ENCODE results near the gene PEX11B. TPM values are rescaled to one million over a fixed set of nuclear protein-coding genes. Genes with fewer than 3 reads are reported as not detected.

The PEX11B gene
- total RNA-seq, 1 experiment from 2014 or later: 13.7 TPM

DNA sequence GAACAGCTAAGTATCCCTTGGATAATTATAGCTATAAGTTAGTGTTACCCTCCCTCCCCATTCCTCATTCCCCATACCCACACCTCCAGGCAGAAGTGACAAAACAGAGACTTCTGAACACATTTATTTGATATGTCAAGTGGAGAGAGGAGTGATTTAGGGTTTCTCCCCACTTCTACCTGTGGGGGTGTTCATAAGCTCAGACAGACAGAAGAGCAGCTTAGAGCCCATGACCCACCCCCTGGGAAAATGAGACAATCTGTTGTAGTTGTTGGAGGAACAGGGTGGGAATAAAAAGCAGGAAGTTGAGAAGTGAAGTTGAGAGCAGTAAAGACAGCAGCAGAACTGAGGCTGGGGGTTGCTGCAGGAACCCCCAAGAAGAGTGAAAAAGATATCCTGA, 40.8 kb upstream of the PEX11B start:
- H3K27ac Mint-ChIP-seq: no peak overlapping the region
- no peak overlapping the region for H3K27ac ChIP-seq (ENCODE audit: insufficient read length, low read depth, low read length)
- H3K27me3 ChIP-seq (ENCODE audit: insufficient read depth, low read length): peaks cover 45% of the 10 kb centered on the region

More for the DNA sequence above, 40.8 kb upstream of the PEX11B start:
- no peaks in the 10 kb centered on the region for H4K20me1 ChIP-seq (ENCODE audit: control insufficient read depth, insufficient read depth, insufficient read length)
- Mint-ChIP-seq H3K4me3 (peak overlapping the region; percentile 87 to 95; a peak in 4 of 5 replicates), H3K36me3 (ENCODE audit: insufficient read depth in 1 of 3, low read depth in 3 of 3) (no peaks in the 10 kb centered on the region; a peak in 1 of 7 replicates), H3K4me1 (peaks cover 38 to 44% of the 10 kb centered on the region in 2 experiments), H3K27me3 (ENCODE audit: low read depth) (peaks cover 81% of the 10 kb centered on the region), H3K9me3 (no peaks in the 10 kb centered on the region)
- no peak overlapping the region for H2BK20ac ChIP-seq (ENCODE audit: low read depth, low read length, poor library complexity, severe bottlenecking)
- H2BK5ac ChIP-seq (ENCODE audit: insufficient read length, low read length): no peak overlapping the region
- H4K8ac ChIP-seq (replicated peaks; ENCODE audit: insufficient read length, low read depth, low read length): no peak overlapping the region
- H3K79me1 ChIP-seq (ENCODE audit: insufficient read depth, low read depth, low read length, poor library complexity, severe bottlenecking): no peaks in the 10 kb centered on the region
- H3T11ph ChIP-seq (ENCODE audit: low read length): no peak overlapping the region
- H3K23ac ChIP-seq (ENCODE audit: insufficient read length, low read depth, low read length): no peak overlapping the region
- no peak overlapping the region for H2AK5ac ChIP-seq (ENCODE audit: insufficient read length, low read length)
- peaks cover 31% of the 10 kb centered on the region for H3K23me2 ChIP-seq (ENCODE audit: insufficient read length, low read depth, low read length, poor library complexity, severe bottlenecking)
- H3K56ac ChIP-seq (ENCODE audit: insufficient read length, low read depth, low read length): no peak overlapping the region
- H4K91ac ChIP-seq (ENCODE audit: insufficient read length, low read depth, low read length): no peak overlapping the region
- H3K4me1 ChIP-seq (ENCODE audit: insufficient read depth, low read length): peaks cover 2% of the 10 kb centered on the region; the same call in 1 of the 2 replicates
- no peak overlapping the region for H3K4me2 ChIP-seq (ENCODE audit: insufficient read depth, insufficient read length, low read length)
- H3K9me3 ChIP-seq (ENCODE audit: control insufficient read depth, low read depth, low read length): no peaks in the 10 kb centered on the region
- H3K18ac ChIP-seq (ENCODE audit: insufficient read length, low read depth, low read length): no peak overlapping the region
- no peak overlapping the region for H3K4ac ChIP-seq (ENCODE audit: low read depth, low read length)
- no peaks in the 10 kb centered on the region for H3K79me2 ChIP-seq (ENCODE audit: insufficient read depth, low read length)
- no peak overlapping the region for H2AFZ ChIP-seq (ENCODE audit: low read length)
- H3K9ac ChIP-seq (ENCODE audit: extremely low read depth, insufficient read length, low read length): no peak overlapping the region
- H2BK15ac ChIP-seq (ENCODE audit: low read depth, low read length): no peak overlapping the region
- no peak overlapping the region for H3K14ac ChIP-seq (ENCODE audit: insufficient read depth, low read length)
- no peak for DNase-seq
- no peak overlapping the region for H4K5ac ChIP-seq (ENCODE audit: insufficient read length, low read depth, low read length)
- no peak overlapping the region for H2BK12ac ChIP-seq (ENCODE audit: insufficient read length, low read depth, low read length)
- TF ChIP-seq, protein P1, sequence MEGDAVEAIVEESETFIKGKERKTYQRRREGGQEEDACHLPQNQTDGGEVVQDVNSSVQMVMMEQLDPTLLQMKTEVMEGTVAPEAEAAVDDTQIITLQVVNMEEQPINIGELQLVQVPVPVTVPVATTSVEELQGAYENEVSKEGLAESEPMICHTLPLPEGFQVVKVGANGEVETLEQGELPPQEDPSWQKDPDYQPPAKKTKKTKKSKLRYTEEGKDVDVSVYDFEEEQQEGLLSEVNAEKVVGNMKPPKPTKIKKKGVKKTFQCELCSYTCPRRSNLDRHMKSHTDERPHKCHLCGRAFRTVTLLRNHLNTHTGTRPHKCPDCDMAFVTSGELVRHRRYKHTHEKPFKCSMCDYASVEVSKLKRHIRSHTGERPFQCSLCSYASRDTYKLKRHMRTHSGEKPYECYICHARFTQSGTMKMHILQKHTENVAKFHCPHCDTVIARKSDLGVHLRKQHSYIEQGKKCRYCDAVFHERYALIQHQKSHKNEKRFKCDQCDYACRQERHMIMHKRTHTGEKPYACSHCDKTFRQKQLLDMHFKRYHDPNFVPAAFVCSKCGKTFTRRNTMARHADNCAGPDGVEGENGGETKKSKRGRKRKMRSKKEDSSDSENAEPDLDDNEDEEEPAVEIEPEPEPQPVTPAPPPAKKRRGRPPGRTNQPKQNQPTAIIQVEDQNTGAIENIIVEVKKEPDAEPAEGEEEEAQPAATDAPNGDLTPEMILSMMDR (conservative IDR thresholded peaks at IDR 0.05): no peak
- no peak overlapping the region for H2BK120ac ChIP-seq (ENCODE audit: low read depth, low read length, poor library complexity, severe bottlenecking)

Measured in H9 (cell line).